GM12878 (cell line): Measurements from ENCODE around the gene FGD4. TPM values are rescaled to one million over a fixed set of nuclear protein-coding genes. Genes with fewer than 3 reads are reported as not detected.

Experiments used
- ATAC-seq: fragments of 200-7000 bp; cut with Tn5 transposase; 3 replicates; pipeline ENCODE4 v1.9.1; 2020; ENCODE audit warnings: mild to moderate bottlenecking, moderate library complexity
- BruUV-seq: library from RNA; stranded (reverse); fragments of 400-500 nt; replicated peaks from 2 replicates; lab custom pipeline; 2021; lab: Mats Ljungman, UMichigan
- CTCF ChIA-PET: fragments of 300-600 bp; sonication (Branson Sonifier 250); formaldehyde crosslinking; extraction: SDS; loops from one replicate; lab custom pipeline; 2021; ENCODE audit warnings: inconsistent platforms; lab: Yijun Ruan, JAX
- POLR2A ChIA-PET: fragments of 350-600 bp; formaldehyde crosslinking; extraction: SDS; loops from one replicate; lab custom pipeline; 2021; ENCODE audit warnings: inconsistent platforms; lab: Charles Lee
- RAD21 ChIA-PET: fragments of 300-600 bp; sonication (Branson Sonifier 250); formaldehyde crosslinking; loops from one replicate; lab custom pipeline; 2023; ENCODE audit warnings: antibody characterized with exemption; ENCODE audit not compliant: unreplicated experiment; lab: Charles Lee
- SMC1A ChIA-PET: fragments of 300-600 bp; sonication (Branson Sonifier 250); formaldehyde crosslinking; loops from one replicate; lab custom pipeline; 2023; ENCODE audit not compliant: unreplicated experiment, uncharacterized antibody; lab: Charles Lee
- DNase-seq: peaks from one replicate; pipeline ENCODE4 v3.0.0-alpha.2; 2011; ENCODE audit warnings: low read depth, low spot score
- FAIRE-seq: peaks from 3 replicates; lab custom pipeline; 2011; peaks lifted over from hg19 to GRCh38; lab: Jason Lieb, UNC
- H2AFZ ChIP-seq: 2 replicates; pipeline ENCODE4 v1.6.0; 2011; ENCODE audit warnings: low read depth, low read length, control low read depth; ENCODE audit not compliant: control insufficient read depth
- H3K27ac ChIP-seq: 2 replicates; pipeline ENCODE4 v1.5.1; 2011; ENCODE audit warnings: control low read depth; ENCODE audit not compliant: control insufficient read depth, insufficient read depth
- H3K27me3 ChIP-seq, 2 experiments: replicated peaks in 1 of 2; 2 replicates each; pipeline versions ENCODE4 v1.6.0 to v1.6.1; 2011; ENCODE audit warnings: low read length in 1 of 2; ENCODE audit not compliant: control insufficient read depth in 2 of 2, insufficient read depth in 2 of 2
- H3K36me3 ChIP-seq, 2 experiments: 2 replicates each; pipeline ENCODE4 v1.5.1; 2011; ENCODE audit warnings: low read length in 1 of 2; ENCODE audit not compliant: control insufficient read depth in 2 of 2, insufficient read depth in 2 of 2
- H3K4me1 ChIP-seq: 2 replicates; pipeline ENCODE4 v1.6.1; 2011; ENCODE audit warnings: mild to moderate bottlenecking, low read length, moderate library complexity, mixed read lengths; ENCODE audit not compliant: control insufficient read depth, insufficient read depth
- H3K4me2 ChIP-seq: 2 replicates; pipeline ENCODE4 v1.6.0; 2011; ENCODE audit warnings: control low read depth; ENCODE audit not compliant: control insufficient read depth, insufficient read depth
- H3K4me3 ChIP-seq: fragments of 200-600 bp; sonication (generic); 2 replicates; pipeline ENCODE4 v1.5.1; 2016
- H3K79me2 ChIP-seq: 2 replicates; pipeline ENCODE4 v1.6.0; 2011; ENCODE audit warnings: low read length; ENCODE audit not compliant: control insufficient read depth, insufficient read depth
- H3K9ac ChIP-seq: 2 replicates; pipeline ENCODE4 v1.8.0; 2011; ENCODE audit warnings: low read length, control low read depth, mixed read lengths; ENCODE audit not compliant: control insufficient read depth, insufficient read depth
- H3K9me3 ChIP-seq: replicated peaks from 3 replicates; pipeline ENCODE4 v1.5.1; 2011; ENCODE audit warnings: mild to moderate bottlenecking, low read length; ENCODE audit not compliant: control insufficient read depth, insufficient read depth
- H4K20me1 ChIP-seq: 2 replicates; pipeline ENCODE4 v1.6.0; 2011; ENCODE audit not compliant: control insufficient read depth, insufficient read depth
- EGR1 ChIP-seq, 2 experiments: IDR thresholded peaks; 1 replicate in 1 of 2; 2 replicates in 1 of 2; pipeline ENCODE4 v1.6.1; 2011 to 2012; ENCODE audit warnings: low read depth in 2 of 2, low read length in 2 of 2, borderline replicate concordance in 1 of 2, mild to moderate bottlenecking in 1 of 2, moderate library complexity in 1 of 2
- MTA3 ChIP-seq: IDR thresholded peaks from 2 replicates; pipeline ENCODE4 v1.6.1; 2012; ENCODE audit warnings: low read length, inconsistent platforms, borderline replicate concordance
- MXI1 ChIP-seq: fragments of 150-350 bp; IDR thresholded peaks from 2 replicates; pipeline ENCODE4 v1.6.1; 2011; ENCODE audit warnings: low read depth, mild to moderate bottlenecking, inconsistent platforms, low read length, improper control_type of control experiment
- MYC ChIP-seq: IDR thresholded peaks from 2 replicates; pipeline ENCODE4 v1.6.1; 2011; ENCODE audit warnings: mild to moderate bottlenecking, low read length, moderate library complexity, inconsistent platforms; ENCODE audit not compliant: insufficient read depth, insufficient replicate concordance, insufficient read length, severe bottlenecking
- NKRF ChIP-seq: fragments of 450-650 bp; conservative IDR thresholded peaks from 2 replicates; pipeline ENCODE4 v1.6.1; 2017; ENCODE audit warnings: mild to moderate bottlenecking, moderate library complexity
- YY1 ChIP-seq: IDR thresholded peaks from 2 replicates; pipeline ENCODE4 v1.6.1; 2011; ENCODE audit warnings: low read depth, mild to moderate bottlenecking, low read length
- in situ Hi-C: fragments of 300-500 bp; cut with MboI; formaldehyde crosslinking; loops from 9 replicates; pipeline ENCODE4 v1.14.3; 2018; ENCODE audit warnings: mixed read lengths
- intact Hi-C: fragments of 100-400 bp; cut with micrococcal nuclease; formaldehyde crosslinking; loops from one replicate; pipeline ENCODE4 v1.14.2; 2022; ENCODE audit not compliant: unreplicated experiment
- polyA plus RNA-seq, 11 experiments: library from polyadenylated mRNA; depleted of rRNA in 4 of 11; unstranded in 6 of 11; stranded (reverse) in 5 of 11; fragments of >200 nt; fragmentation: Nextera tagmentation in 4 of 11; fragmentation: Illumina TruSeq in 1 of 11; extraction: Ambion mirVana in 4 of 11; extraction: Trizol in 1 of 11; gene quantifications; 1 replicate in 1 of 11; 2 replicates in 10 of 11; pipeline versions ENCODE4 v1.2.1 to v1.2.3, GENCODE V29; 2011 to 2016; ENCODE audit warnings: inconsistent platforms in 2 of 11, missing spikeins in 2 of 11, low read depth in 1 of 11
- total RNA-seq, 4 experiments: library from RNA; depleted of rRNA in 3 of 4; stranded (reverse); fragments of >200 nt in 3 of 4; fragmentation: Illumina TruSeq in 1 of 4; extraction: Trizol in 1 of 4; gene quantifications; 2 replicates each; pipeline versions ENCODE4 v1.2.1 to v1.2.3, GENCODE V29; 2013 to 2021

The FGD4 gene
- total and polyA plus RNA-seq, 10 of the 15 experiments (the other 5 are each of a cell fraction or from before 2014, with no cell fraction given) = 0.01 to 0.18 (median 0.08) TPM; not detected in 3

GRCh38 chr12:32483499-32483898 is 84.1 kb downstream of the FGD4 start:
- no peak overlapping the region for H3K4me3 ChIP-seq
- RAD21 ChIA-PET = interaction anchor here (1.1 kb wide), 2 partner anchors 15 to 189 kb away, joined by 3 to 4 read pairs; no protein-coding TSS in a partner anchor
- H3K79me2 ChIP-seq = no peaks in the 10 kb centered on the region
- no peak for DNase-seq
- in situ Hi-C loops = no loop called here
- H3K27ac ChIP-seq = no peak overlapping the region
- POLR2A ChIA-PET = no interaction called here
- H3K27me3 ChIP-seq = 0 out of 4 replicates have a peak, but pooled peaks cover 0 to 2% of the 10 kb centered on the region in 2 experiments
- no peak overlapping the region for H3K4me2 ChIP-seq
- ATAC-seq = no peak
- H3K9ac ChIP-seq = no peak overlapping the region
- FAIRE-seq = no peak
- CTCF ChIA-PET = interaction anchor here (0.6 to 0.9 kb wide), 3 partner anchors 108 to 1203 kb away, joined by 3 read pairs; no protein-coding TSS in a partner anchor
- TF ChIP-seq MTA3 = no peak
- TF ChIP-seq NKRF = no peak
- no peak for TF ChIP-seq EGR1 (IDR thresholded peaks at IDR 0.05; ENCODE audit: borderline replicate concordance in 1 of 2, low read depth in 2 of 2, low read length in 2 of 2)
- no peak for TF ChIP-seq MXI1
- no peak for TF ChIP-seq YY1
- no peak for TF ChIP-seq MYC
- no peaks in the 10 kb centered on the region for H3K36me3 ChIP-seq
- intact Hi-C loops = no loop called here
- SMC1A ChIA-PET = interaction anchor here (1.0 to 2.1 kb wide), 2 partner anchors 9 to 188 kb away, joined by 3 to 7 read pairs; no protein-coding TSS in a partner anchor
- no peaks in the 10 kb centered on the region for H3K9me3 ChIP-seq
- BruUV-seq = no TSS peak
- peaks cover 10% of the 10 kb centered on the region for H3K4me1 ChIP-seq
- H2AFZ ChIP-seq = no peak overlapping the region
- H4K20me1 ChIP-seq = no peaks in the 10 kb centered on the region
